Activated CD4-positive, alpha-beta T cell treated with anti-CD3 and anti-CD28 coated beads, Interleukin-2, amount 50 U/mL, for 1 hour (primary cell): Measurements from ENCODE around the gene SNPH.
"Not testable (repeated sequence)": the region's sequence is repeated elsewhere in the genome, so short reads cannot be mapped to it uniquely, and the experiment has no call there.

Source experiments
- DNase-seq: peaks from one replicate; pipeline ENCODE4 v3.0.0-alpha.2; 2020

The SNPH gene, protein sequence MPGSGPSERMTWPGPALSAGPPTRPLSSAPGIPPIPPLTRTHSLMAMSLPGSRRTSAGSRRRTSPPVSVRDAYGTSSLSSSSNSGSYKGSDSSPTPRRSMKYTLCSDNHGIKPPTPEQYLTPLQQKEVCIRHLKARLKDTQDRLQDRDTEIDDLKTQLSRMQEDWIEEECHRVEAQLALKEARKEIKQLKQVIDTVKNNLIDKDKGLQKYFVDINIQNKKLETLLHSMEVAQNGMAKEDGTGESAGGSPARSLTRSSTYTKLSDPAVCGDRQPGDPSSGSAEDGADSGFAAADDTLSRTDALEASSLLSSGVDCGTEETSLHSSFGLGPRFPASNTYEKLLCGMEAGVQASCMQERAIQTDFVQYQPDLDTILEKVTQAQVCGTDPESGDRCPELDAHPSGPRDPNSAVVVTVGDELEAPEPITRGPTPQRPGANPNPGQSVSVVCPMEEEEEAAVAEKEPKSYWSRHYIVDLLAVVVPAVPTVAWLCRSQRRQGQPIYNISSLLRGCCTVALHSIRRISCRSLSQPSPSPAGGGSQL

DNA sequence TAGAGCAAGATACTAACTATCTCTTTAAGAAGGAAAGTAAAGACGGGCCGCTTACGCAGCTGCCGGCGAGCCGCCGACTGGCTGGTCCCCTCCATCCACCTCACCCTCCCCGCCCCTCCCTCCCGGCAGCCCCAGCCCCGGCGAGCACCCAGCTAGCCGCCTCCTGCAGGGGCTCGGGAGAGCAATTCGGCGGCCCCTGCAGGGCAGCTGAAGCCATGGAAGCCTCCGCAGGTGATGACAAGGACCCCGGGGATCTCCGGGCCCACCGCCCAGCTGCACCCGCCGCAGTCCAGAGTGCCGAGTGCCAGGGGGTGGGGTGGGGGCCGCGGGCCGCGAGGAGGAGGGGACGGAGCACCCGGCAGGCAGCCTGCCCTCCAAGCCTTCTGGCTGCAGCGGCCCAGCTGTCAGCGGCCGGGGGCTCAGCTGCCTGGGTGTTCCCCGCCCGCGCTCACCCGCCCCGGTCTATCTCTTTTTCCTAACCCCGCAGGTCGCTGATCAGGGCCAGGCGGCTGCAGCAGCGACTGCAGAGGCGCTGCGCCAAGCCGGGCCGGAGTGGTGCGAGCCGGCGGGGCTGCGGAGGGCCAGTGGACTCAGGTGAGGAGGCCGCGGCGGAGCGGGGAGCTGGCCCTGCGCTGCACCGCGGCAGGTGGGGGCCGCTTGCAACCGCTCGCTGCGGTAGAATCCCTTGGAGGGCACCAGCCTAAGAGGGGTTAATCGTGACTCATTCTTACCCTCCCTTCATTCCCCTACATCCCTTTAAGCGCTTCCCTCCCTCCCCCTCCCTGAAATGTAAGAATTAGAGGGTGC lies at the start of gene SNPH:
SNPH (plus strand) TSS at position 128 of the 807 bp plus-strand sequence. CDS start 29,946 bp downstream, outside the sequence.
- DNase-seq, result peak; percentile 74

DNA sequence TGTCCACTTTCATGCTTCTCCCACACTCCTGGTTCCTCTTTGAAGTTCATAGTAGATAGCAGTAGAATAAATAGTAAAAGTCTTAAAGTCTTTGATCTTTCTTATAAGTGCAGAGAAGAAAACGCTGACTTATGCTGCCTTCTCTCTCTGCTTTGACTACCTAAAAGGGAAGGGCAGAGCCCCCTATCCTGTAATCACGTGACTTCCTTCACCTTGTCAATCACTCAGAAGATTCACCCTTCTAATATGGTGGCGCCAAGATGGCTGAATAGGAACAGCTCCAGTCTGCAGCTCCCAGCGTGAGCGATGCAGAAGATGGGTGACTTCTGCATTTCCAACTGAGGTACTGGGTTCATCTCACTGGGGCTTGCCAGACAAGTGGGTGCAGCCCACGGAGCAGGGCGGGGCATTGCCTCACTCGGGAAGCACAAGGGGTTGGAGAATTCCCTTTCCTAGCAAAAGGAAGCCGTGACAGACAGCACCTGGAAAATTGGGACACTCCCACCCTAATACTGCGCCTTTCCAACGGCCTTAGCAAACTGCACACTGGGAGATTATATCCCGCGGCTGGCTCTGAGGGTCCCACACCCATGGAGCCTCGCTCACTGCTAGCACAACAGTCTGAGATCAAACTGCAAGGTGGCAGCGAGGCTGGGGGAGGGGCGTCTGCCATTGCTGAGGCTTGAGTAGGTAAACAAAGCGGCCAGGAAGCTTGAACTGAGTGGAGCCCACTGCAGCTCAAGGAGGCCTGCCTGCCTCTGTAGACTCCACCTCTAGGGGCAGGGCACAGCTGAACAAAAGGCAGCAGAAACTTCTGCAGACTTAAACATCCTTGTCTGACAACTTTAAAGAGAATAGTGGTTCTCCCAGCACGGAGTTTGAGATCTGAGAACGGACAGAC lies 49.3 kb upstream of the SNPH start:
- DNase-seq, result not testable (repeated sequence)

DNA sequence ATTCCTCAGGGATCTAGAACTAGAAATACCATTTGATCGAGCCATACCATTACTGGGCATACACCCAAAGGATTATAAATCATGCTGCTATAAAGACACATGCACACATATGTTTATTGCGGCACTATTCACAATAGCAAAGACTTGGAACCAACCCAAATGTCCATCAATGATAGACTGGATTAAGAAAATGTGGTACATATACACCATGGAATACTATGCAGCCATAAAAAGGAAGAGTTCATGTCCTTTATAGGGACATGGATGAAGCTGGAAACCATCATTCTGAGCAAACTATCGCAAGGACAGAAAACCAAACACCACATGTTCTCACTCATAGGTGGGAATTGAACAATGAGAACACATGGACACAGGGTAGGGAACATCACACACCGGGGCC lies 43.3 kb upstream of the SNPH start:
- DNase-seq, result not testable (repeated sequence)

DNA sequence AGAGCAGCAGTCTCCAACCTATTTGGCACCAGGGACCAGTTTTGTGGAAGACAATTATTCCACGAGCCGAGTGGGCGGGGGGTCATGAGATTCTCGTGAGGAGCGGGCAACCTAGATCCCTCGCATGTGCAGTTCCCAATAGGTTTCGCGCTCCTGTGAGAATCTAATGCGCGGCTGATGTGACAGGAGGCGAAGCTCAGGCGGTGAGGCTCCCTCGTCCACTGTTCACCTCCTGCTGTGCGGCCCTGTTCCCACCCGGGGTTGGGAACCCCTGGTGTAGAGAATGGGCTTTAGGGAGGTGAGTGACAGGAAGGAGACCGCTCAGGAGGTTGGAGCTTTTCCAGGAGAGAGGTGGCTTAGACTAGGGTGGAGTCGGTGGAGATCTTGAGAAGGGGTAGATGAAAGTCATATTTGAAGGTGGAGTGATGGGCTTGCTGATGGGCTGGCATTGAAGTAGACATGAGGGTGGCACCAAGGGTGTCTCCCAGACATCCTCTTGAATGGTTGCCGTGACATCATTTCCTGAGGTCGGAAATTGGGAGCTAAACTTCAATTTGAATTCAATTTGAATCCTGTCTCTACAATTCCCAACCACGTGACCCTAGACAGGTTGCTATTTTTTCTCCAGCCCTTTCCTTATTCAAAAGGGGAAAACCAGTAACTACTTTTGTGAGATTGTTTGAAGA lies 41.7 kb upstream of the SNPH start:
- no peak for DNase-seq

DNA sequence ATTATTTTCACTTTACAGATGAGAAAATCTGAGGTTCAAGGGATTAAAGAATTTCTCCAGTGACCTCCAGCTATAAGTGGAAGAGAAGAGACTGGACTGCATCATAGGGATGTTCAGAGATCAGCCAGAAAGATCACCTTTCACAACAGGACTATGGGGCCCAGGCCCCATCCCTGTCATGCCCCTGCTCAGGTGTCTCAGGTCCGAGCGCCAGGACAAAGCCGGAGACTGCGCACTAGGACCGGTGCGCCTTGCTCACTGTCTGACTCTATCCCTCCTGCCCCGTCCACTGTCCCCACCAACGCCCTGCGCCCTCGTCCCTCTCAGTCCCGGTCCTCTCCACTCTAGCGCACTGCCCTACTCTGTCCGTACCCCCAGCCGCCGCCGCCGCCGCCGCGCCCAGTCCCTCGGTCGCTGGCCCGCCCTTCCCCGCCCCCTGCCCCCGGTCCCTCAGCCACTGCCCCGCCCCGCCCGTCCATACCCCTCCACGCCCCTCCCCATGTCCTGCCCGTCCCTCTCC lies 40.8 kb upstream of the SNPH start:
- no peak for DNase-seq

DNA sequence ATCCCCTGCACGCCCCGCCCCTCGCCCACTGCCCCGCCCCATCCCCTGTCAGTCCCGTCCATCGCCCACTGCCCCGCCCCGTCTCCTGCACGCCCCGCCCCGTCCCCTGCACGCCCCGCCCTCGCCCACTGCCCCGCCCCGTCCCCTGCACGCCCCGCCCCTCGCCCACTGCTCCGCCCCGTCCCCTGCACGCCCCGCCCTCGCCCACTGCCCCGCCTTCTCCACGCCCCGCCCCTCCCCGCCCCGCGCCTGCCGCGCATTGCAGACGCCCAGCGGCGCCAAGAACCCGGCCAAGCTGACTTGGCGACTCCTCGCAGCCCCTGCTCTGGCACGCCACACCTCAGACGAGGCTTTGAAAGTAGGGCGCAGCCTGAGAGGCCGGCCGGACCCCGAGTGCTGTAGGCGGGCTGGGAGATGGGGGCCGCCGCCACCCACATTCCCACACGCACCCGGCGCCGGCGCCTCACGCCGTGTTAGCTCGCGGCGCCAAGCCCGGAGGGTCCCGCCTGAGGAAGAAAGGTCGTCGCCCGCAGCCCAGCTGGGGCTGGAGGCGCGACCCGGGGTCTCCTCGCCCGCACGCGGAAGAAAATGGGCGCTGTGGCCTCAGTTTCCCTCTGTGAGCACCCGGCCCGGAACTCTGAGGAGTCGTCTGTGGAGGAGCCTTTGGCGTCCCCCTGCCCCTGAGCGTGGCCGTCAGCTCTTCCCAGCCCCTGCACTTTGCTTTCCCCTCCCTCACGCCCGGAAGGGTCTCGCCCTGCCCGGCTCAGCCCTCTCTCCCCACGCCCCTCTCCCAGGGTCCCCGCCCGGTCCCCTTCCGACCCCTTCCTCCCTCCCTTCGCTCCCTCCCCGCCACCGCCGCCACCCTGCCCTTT lies 40.1 kb upstream of the SNPH start, which contains the start of gene RAD21L1:
RAD21L1 (plus strand) TSS at position 262 of the 872 bp plus-strand sequence. CDS start 2,410 bp downstream, outside the sequence.
- DNase-seq, result peak; percentile 85

DNA sequence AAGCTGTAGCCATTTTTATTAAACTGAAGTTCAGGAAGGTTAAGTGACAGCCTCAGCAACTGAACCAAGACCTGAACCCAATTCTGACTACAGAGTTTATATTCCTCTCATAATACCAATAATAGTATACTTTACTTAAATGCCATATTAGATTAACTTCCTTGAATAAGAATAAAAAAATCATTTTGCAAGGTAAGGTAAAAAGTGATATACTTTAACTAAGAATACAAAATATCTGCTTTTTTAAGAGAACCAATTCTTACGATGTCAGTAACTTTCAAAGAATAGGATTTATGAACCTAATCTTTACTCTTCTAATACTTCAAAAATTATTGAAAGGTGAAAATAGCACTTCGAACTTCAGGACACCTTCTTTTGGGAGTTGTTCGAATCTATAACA lies 36.6 kb upstream of the SNPH start:
- DNase-seq, result no peak

DNA sequence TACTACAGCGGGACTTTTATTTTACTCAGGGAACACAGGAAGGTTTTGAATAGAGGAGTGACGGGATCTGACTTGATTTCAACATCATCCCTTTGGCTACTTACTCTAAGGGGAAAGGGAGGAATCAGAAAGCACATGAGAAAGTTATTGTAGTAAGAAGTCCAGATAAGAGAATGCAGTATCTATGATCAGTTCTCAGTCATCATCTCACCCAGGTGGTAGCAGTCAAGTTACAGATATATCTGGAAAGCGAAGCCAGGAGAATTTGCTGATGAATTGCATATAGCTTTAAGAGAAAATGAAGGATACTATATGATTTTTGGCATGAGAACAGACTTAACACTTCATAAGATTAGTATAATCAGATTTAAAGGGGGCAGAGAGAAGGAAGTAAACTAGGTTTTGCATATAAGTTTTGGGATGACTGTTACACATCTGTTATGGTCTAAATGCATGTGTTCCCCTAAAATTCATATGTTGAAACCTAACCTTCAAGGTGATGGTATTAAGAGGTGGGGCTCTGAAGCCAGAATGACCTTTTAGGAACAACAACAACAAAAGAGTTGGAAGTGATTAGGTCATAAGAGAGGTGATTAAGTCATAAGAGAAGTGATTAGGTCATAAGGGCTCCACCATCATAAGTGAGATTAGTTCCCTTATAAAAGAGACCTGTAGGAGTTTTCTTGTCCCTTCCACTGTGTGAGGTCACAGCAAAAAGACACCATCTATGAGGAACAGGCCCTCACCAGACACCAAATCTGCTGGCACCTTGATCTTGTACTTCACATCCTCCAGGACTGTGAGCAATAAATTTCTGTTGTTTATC lies 33.6 kb upstream of the SNPH start:
- no peak for DNase-seq

DNA sequence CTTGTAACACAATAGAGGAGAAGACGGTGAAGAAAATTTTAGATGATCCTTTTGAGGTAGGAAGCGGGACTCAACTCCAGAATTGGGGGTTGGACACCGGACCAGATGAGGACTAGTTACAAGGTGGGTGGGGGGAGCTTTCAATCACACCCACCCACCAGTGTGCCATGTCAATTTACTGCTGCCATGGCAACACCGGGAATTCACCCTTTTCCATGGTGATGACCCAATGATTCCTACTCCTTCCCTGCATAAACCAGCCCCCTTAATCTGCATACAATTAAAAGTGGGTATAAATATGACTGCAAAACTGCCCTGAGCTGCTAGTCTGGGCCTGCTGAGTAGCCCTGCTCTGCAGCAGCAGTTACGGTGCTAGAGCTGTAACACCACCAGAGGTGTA lies 25.5 kb upstream of the SNPH start:
- DNase-seq, result no peak

DNA sequence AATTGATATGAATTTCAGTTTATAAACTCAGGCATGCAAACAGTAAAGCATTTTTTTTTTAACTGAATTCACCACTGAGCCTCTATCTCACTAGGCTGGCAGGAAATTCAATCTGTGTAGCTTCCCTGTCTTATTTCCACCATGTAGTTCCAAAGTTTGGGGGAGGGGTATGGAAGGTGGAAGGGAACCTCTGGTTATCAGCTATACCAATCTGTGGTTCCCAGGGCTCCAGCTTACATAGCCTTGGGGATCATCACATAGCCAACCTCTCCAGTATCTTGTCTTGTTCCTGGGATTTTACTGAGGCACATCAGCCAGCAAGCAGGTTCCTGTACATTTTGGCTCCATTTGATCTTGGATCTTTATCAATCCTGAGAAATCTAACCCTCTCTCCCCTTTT lies 24.6 kb upstream of the SNPH start:
- DNase-seq, result no peak

DNA sequence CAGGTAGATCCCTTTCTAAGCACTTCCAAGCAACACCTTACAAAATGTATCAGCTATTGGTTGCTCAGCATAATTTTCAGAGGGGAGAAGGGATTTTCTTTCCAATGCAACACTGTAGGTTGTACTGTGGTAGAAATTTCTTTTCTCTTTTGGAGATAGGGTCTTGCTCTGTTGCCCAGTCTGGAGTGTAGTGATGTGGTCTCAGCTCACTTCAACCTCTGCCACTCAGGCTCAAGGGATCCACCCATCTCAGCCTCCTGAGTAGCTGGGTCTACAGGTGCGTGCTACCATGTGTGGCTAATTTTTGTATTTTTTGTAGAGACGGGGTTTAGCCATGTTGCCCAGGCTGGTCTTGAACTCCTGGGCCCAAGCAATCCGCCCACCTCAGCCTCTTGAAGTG lies 24.0 kb upstream of the SNPH start:
- no peak for DNase-seq

DNA sequence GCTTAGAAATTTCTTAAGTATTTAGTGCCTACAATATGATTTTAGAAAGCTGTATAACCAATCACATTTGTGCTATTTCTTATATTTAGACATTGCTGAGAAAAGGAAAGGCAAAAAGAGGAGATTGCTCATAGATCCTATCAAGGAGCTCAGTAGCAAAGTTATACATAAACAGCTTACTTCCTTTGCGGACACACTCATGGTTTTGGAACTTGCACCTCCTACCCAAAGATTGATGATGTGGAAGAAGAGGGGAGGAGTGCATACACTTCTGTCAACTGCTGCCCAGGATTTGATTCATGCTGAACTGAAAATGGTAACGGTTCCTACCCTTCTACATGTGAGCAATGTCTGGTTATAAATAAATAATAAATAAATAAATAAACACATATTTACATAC lies 23.6 kb upstream of the SNPH start:
- DNase-seq, result no peak

DNA sequence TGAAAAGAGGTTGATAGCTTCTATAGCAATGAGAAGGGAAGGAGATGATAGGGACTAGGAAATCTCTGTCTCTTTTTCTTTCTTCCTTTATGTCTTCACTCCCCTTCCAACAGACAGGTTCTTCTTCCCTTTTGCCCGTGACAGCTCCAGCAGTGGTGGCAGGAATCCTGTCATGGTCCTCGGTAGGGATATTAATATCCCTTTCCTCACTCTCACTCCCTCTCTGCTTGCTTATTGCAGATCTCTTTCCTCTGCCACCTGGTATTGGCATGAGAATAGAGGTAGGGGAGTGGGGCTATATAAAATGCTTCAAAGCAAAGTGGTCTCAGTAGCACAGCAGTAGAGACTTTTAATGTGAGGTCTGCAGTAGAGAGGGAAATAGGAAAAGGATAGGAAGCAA lies 20.5 kb upstream of the SNPH start:
- DNase-seq, result no peak

DNA sequence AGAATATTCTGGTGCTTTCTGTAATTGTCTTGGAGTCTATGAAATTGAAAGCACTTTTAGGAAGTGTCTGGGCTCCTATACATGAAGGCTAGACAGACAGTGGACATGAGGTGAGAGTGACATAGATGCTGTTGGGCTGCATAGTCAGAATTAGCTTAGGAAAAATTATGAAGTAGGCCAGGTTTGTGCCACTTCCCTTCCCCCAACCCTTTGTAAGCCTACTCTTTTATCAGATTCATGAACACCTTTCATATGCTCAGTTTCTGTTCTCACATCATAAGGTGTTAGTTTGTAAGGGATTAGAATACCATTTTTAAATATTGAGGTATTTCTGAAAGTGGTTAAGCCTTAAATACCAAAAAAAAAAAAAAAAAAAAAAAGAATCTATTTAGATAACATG lies 18.4 kb upstream of the SNPH start:
- no peak for DNase-seq

DNA sequence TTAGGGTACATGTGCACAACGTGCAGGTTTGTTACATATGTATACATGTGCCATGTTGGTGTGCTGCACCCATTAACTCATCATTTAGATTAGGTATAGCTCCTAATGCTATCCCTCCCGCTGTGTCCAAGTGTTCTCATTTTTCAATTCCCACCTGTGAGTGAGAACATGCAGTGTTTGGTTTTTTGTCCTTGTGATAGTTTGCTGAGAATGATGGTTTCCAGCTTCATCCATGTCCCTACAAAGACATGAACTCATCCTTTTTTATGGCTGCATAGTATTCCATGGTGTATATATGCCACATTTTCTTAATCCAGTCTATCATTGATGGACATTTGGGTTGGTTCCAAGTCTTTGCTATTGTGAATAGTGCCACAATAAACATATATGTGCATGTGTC lies 15.8 kb upstream of the SNPH start:
- DNase-seq, result not testable (repeated sequence)

DNA sequence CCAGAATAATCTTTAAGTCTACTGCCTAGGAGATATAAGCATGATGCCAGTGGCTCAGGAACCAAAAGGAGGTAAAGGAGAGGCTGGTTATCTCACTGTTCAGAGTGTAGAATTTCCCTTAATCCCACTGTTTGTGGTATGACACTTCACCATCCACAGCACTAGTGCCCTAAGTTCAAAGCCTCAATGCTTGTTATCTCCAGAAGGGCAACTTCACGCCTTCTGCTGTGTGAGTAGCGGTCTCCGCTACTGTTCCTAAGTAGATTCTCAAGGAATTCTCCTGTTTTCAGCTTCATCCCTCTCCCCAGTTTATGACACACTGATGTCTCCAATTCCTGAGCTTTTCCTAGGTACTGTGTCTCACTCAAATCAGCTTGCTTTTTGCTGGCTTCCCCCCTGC lies 13.7 kb upstream of the SNPH start:
- no peak for DNase-seq

DNA sequence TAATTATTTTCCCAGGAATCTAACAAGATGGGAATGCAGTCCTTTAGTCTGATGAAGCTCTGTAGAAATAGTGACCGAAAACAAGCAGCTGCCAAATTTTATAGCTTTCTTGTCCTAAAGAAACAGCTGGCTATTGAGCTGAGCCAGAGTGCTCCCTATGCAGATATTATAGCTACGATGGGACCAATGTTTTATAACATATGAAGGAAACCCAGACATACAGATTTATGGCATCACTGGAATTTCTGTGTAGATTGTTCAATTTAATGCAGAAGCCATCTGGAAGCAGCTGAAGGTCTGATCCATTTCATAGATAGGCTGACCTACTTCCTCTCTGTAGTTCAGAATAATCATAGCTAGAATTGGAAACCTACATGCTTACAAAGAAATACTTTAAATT lies 11.8 kb upstream of the SNPH start:
- DNase-seq, result no peak

DNA sequence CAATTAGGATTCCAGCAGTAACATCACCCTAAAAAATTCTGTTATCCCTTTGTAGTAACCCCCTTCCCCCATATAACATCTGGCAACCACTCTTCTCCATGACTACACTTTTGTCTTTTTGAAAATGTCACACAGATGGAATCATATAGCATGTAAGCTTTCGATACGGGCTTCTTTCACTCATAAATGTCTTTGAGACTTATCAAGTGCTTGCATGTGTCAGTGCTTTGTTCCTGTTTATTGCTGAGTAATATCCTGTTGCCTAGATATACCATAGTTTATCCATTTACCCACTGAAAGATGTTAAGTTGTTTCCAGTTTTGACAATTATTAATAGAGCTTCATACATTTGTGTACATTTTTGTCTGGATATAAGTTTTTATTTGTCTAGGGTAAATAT lies 10.4 kb upstream of the SNPH start:
- no peak for DNase-seq

DNA sequence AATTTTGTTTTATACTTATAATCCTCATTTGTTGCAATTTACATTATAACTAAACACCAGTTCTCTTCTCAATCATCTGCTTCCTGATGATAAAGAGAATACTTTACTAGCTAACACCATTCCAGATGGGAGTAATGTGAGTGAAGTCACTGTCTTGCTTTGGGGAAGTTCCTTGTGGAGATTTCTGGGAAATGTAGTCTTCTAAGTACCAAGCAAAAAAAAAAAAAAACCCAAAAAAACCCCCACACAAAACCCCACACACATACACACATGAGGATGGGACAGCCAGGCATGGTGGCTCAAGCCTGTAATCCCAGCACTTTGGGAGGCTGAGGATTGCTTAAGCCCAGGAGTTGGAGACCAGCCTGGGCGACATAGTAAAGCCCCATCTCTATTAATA lies 2.2 kb upstream of the SNPH start:
- DNase-seq, result no peak

DNA sequence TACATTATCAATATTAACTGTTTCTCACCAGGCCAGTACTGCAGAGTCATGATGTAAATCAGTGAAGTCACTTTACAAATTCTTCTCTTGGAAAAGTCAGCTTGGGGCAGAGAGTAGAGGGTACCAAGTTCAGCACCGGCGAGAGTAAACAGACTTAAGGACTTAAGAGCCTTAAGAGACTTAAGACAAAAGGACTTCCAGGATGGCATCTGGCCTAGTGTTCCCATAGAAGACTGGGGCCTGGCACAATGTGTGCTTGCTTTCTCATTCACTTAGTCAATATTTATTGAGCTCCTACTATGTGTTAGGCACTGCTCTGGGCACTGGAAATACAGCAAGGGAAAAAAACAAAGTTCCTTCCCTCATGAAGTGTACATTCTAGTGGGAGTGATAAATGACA lies 1.4 kb upstream of the SNPH start:
- no peak for DNase-seq
